Stimulated activated CD4-positive, alpha-beta T cell treated with anti-CD3 and anti-CD28 coated beads, Interleukin-15, amount 100 ng/mL, for 48 hours (primary cell): Measurements from ENCODE around the gene LYRM2.

Source experiments
- DNase-seq, 2 donors: peaks; one replicate each; pipeline ENCODE4 v3.0.0-alpha.2; 2020; ENCODE audit warnings: low read depth in 2 of 2

The LYRM2 gene

GRCh38 chr6:89555031-89555430 lies 83.5 kb downstream of the LYRM2 start:
- DNase-seq, result no peak

GRCh38 chr6:89554106-89554505 lies 84.4 kb downstream of the LYRM2 start:
- DNase-seq, result no peak

GRCh38 chr6:89553431-89553830 lies 85.1 kb downstream of the LYRM2 start:
- DNase-seq, result no peak

GRCh38 chr6:89547281-89547680 lies 91.3 kb downstream of the LYRM2 start:
- DNase-seq, result no peak

- no peak for DNase-seq
Observed at GRCh38 chr6:89542866-89543265, 95.7 kb downstream of the LYRM2 start.

- DNase-seq, result no peak
Observed at GRCh38 chr6:89542081-89542857, 96.3 kb downstream of the LYRM2 start.

GRCh38 chr6:89539779-89540178 lies 98.8 kb downstream of the LYRM2 start:
- DNase-seq, result no peak

- no peak for DNase-seq
Observed at GRCh38 chr6:89536231-89536630, 102.3 kb downstream of the LYRM2 start.

GRCh38 chr6:89530982-89531381 lies 107.6 kb downstream of the LYRM2 start:
- no peak for DNase-seq

GRCh38 chr6:89528866-89529265 lies 109.7 kb downstream of the LYRM2 start:
- DNase-seq, result no peak

- no peak for DNase-seq
Observed at GRCh38 chr6:89527634-89528033, 110.9 kb downstream of the LYRM2 start.

GRCh38 chr6:89526563-89526869 lies 112.0 kb downstream of the LYRM2 start:
- no peak for DNase-seq

- no peak for DNase-seq
Observed at GRCh38 chr6:89525786-89526562, 112.6 kb downstream of the LYRM2 start.

GRCh38 chr6:89522778-89523177 lies 115.8 kb downstream of the LYRM2 start:
- no peak for DNase-seq

GRCh38 chr6:89520736-89521135 lies 117.8 kb downstream of the LYRM2 start:
- DNase-seq, result no peak

GRCh38 chr6:89518352-89519055 lies 120.0 kb downstream of the LYRM2 start:
- DNase-seq, result no peak
